WTC11 (cell line): ENCODE measurements around the gene BLOC1S3. TPM values are rescaled to one million over a fixed set of nuclear protein-coding genes. Genes with fewer than 3 reads are reported as not detected.

Source experiments
- ATAC-seq: fragments of 200-7000 bp; cut with Tn5 transposase; 2 replicates; pipeline ENCODE4 v1.10.0; 2021; ENCODE audit warnings: mild to moderate bottlenecking, moderate library complexity
- CTCF ChIA-PET: fragments of 300-600 bp; sonication (Branson Sonifier 250); formaldehyde crosslinking; loops from one replicate; lab custom pipeline; 2021; ENCODE audit warnings: antibody characterized with exemption; lab: Charles Lee
- POLR2A ChIA-PET: fragments of 350-600 bp; sonication (Branson Sonifier 250); formaldehyde crosslinking; loops from one replicate; lab custom pipeline; 2021; ENCODE audit warnings: antibody characterized with exemption; lab: Charles Lee
- DNase-seq: peaks from one replicate; pipeline ENCODE4 v3.0.0; 2021; ENCODE audit warnings: low spot score
- H3K27ac Mint-ChIP-seq: 2 replicates; pipeline ENCODE4 v1.8.0; 2021; ENCODE audit warnings: mixed read lengths
- H3K27me3 Mint-ChIP-seq: 2 replicates; pipeline ENCODE4 v1.8.0; 2021; ENCODE audit warnings: low read depth, mild to moderate bottlenecking, moderate library complexity, mixed read lengths
- H3K36me3 Mint-ChIP-seq: 2 replicates; pipeline ENCODE4 v1.8.0; 2021; ENCODE audit warnings: mixed read lengths
- H3K4me1 Mint-ChIP-seq: 2 replicates; pipeline ENCODE4 v1.8.0; 2022; ENCODE audit warnings: mixed read lengths
- H3K4me3 Mint-ChIP-seq: 2 replicates; pipeline ENCODE4 v1.8.0; 2021; ENCODE audit warnings: mild to moderate bottlenecking, moderate library complexity, mixed read lengths
- H3K9me3 Mint-ChIP-seq: 2 replicates; pipeline ENCODE4 v1.8.0; 2021; ENCODE audit warnings: mixed read lengths
- EMX1 ChIP-seq: fragments of 250-450 bp; sonication (Bioruptor Pico); IDR thresholded peaks from 2 replicates; pipeline ENCODE4 v1.8.0; 2021; ENCODE audit warnings: mild to moderate bottlenecking
- FOXJ3 ChIP-seq: sonication (generic); formaldehyde crosslinking; IDR thresholded peaks from 2 replicates; pipeline ENCODE4 v1.9.0; 2021; ENCODE audit warnings: missing genetic modification reagents, mild to moderate bottlenecking, borderline replicate concordance
- KAT7 ChIP-seq: sonication (generic); formaldehyde crosslinking; IDR thresholded peaks from 2 replicates; pipeline ENCODE4 v1.8.1; 2023; ENCODE audit warnings: missing genetic modification reagents, mild to moderate bottlenecking, borderline replicate concordance
- NR3C1 ChIP-seq: sonication (generic); formaldehyde crosslinking; conservative IDR thresholded peaks from 2 replicates; pipeline ENCODE4 v1.8.1; 2023; ENCODE audit warnings: low read depth, mild to moderate bottlenecking, missing genetic modification reagents
- SMAD3 ChIP-seq: sonication (generic); formaldehyde crosslinking; IDR thresholded peaks from 2 replicates; pipeline ENCODE4 v1.8.0; 2022; ENCODE audit warnings: missing genetic modification reagents, mild to moderate bottlenecking, borderline replicate concordance
- SOX15 ChIP-seq: fragments of 250-450 bp; sonication (Bioruptor Pico); IDR thresholded peaks from 2 replicates; pipeline ENCODE4 v1.9.0; 2021; ENCODE audit warnings: mild to moderate bottlenecking
- ZNF219 ChIP-seq: sonication (generic); formaldehyde crosslinking; IDR thresholded peaks from 2 replicates; pipeline ENCODE4 v1.8.0; 2023; ENCODE audit warnings: missing genetic modification reagents, mild to moderate bottlenecking, borderline replicate concordance
- ZNF317 ChIP-seq: sonication (generic); formaldehyde crosslinking; IDR thresholded peaks from 2 replicates; pipeline ENCODE4 v1.8.1; 2023; ENCODE audit warnings: low read depth, mild to moderate bottlenecking, moderate library complexity, missing genetic modification reagents, borderline replicate concordance
- ZNF416 ChIP-seq: fragments of 250-450 bp; sonication (Bioruptor Pico); IDR thresholded peaks from 2 replicates; pipeline ENCODE4 v1.9.0; 2021; ENCODE audit warnings: mild to moderate bottlenecking, inconsistent platforms
- ZNF423 ChIP-seq: fragments of 250-450 bp; sonication (Bioruptor Pico); IDR thresholded peaks from 2 replicates; pipeline ENCODE4 v2.1.2; 2022; ENCODE audit warnings: mild to moderate bottlenecking, moderate library complexity
- total RNA-seq: library from RNA; stranded (reverse); gene quantifications from 3 replicates; pipeline ENCODE4 v1.2.3, GENCODE V29; 2021
- TF ChIP-seq, protein P1 (sequence below): sonication (generic); formaldehyde crosslinking; IDR thresholded peaks from 2 replicates; pipeline ENCODE4 v1.8.1; 2023; ENCODE audit warnings: mild to moderate bottlenecking, missing genetic modification reagents
- TF ChIP-seq, protein P2 (sequence below): sonication (generic); formaldehyde crosslinking; IDR thresholded peaks from 2 replicates; pipeline ENCODE4 v1.8.1; 2023; ENCODE audit warnings: mild to moderate bottlenecking, missing genetic modification reagents, borderline replicate concordance
- TF ChIP-seq, protein P3 (sequence below): sonication (generic); formaldehyde crosslinking; IDR thresholded peaks from 2 replicates; pipeline ENCODE4 v1.8.0; 2022; ENCODE audit warnings: mild to moderate bottlenecking, missing genetic modification reagents
- TF ChIP-seq, protein P4 (sequence below): sonication (generic); formaldehyde crosslinking; IDR thresholded peaks from 2 replicates; pipeline ENCODE4 v1.8.0; 2023; ENCODE audit warnings: missing genetic modification reagents
- TF ChIP-seq, protein P5 (sequence below): sonication (generic); formaldehyde crosslinking; IDR thresholded peaks from 2 replicates; pipeline ENCODE4 v1.8.1; 2022; ENCODE audit warnings: missing genetic modification reagents, borderline replicate concordance
- TF ChIP-seq, protein P6 (sequence below): sonication (generic); formaldehyde crosslinking; IDR thresholded peaks from 2 replicates; pipeline ENCODE4 v1.8.1; 2022; ENCODE audit warnings: mild to moderate bottlenecking, moderate library complexity, missing genetic modification reagents
- TF ChIP-seq, protein P7 (sequence below): fragments of 250-450 bp; sonication (Bioruptor Pico); IDR thresholded peaks from 2 replicates; pipeline ENCODE4 v1.9.0; 2021; ENCODE audit warnings: mild to moderate bottlenecking
- TF ChIP-seq, protein P8 (sequence below): sonication (generic); formaldehyde crosslinking; IDR thresholded peaks from 2 replicates; pipeline ENCODE4 v1.8.1; 2022; ENCODE audit warnings: low read depth, mild to moderate bottlenecking, moderate library complexity, missing genetic modification reagents, borderline replicate concordance
- TF ChIP-seq, protein P9 (sequence below): fragments of 200-600 bp; IDR thresholded peaks from 2 replicates; pipeline ENCODE4 v1.8.0; 2022; ENCODE audit warnings: antibody characterized with exemption

Gene BLOC1S3
- total RNA-seq, 1 experiment from 2014 or later: 10.0 TPM

DNA sequence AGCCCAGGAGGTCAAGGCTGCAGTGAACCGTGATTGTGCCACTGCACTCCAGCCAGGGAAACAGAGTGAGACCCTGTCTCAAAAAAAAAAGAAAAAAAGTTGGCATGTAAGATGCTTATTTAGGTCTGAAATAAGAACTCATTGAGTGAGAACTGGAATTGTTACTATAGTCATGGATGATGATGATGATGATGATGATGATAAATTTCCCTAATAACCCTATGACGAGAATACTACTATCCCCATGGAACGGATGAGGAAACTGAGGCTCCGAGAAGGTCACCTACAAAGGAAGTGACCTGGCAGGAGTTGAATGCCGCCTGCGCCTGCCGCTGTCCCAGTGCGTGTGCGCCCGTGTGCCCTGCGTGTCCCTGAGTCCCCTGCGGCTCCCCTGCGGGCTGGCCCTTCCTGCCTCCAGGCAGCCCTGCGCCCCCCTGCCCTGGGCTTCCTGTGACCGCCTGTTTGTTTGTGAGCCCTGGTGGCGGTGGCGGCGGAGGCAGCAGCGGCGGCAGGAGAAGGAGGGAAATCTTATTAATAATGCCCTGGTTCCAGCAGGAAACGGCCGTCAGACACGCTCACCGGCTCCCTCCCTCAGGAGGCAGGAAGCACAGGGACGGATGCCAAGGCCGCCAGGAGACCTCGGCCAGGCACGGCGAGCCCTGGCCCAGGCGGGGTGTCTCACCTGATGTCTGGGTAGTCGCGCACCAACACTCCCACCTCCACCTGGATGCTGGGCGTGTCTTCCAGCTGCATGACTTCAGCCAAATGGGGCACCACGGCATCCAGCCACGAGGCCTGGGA lies 37.0 kb downstream of the BLOC1S3 start:
- Mint-ChIP-seq H3K27ac (no peak overlapping the region), H3K9me3 (no peaks in the 10 kb centered on the region), H3K4me1 (peaks cover 23% of the 10 kb centered on the region), H3K36me3 (no peaks in the 10 kb centered on the region), H3K4me3 (peak overlapping the region; percentile 75), H3K27me3 (peaks cover 62% of the 10 kb centered on the region)
- ChIA-PET POLR2A (no interaction called here), CTCF (no interaction called here)
- TF ChIP-seq ZNF423 (CRISPR knock-in tag): no peak
- TF ChIP-seq, protein P1, sequence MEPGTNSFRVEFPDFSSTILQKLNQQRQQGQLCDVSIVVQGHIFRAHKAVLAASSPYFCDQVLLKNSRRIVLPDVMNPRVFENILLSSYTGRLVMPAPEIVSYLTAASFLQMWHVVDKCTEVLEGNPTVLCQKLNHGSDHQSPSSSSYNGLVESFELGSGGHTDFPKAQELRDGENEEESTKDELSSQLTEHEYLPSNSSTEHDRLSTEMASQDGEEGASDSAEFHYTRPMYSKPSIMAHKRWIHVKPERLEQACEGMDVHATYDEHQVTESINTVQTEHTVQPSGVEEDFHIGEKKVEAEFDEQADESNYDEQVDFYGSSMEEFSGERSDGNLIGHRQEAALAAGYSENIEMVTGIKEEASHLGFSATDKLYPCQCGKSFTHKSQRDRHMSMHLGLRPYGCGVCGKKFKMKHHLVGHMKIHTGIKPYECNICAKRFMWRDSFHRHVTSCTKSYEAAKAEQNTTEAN (CRISPR knock-in tag): no peak
- TF ChIP-seq, protein P2, sequence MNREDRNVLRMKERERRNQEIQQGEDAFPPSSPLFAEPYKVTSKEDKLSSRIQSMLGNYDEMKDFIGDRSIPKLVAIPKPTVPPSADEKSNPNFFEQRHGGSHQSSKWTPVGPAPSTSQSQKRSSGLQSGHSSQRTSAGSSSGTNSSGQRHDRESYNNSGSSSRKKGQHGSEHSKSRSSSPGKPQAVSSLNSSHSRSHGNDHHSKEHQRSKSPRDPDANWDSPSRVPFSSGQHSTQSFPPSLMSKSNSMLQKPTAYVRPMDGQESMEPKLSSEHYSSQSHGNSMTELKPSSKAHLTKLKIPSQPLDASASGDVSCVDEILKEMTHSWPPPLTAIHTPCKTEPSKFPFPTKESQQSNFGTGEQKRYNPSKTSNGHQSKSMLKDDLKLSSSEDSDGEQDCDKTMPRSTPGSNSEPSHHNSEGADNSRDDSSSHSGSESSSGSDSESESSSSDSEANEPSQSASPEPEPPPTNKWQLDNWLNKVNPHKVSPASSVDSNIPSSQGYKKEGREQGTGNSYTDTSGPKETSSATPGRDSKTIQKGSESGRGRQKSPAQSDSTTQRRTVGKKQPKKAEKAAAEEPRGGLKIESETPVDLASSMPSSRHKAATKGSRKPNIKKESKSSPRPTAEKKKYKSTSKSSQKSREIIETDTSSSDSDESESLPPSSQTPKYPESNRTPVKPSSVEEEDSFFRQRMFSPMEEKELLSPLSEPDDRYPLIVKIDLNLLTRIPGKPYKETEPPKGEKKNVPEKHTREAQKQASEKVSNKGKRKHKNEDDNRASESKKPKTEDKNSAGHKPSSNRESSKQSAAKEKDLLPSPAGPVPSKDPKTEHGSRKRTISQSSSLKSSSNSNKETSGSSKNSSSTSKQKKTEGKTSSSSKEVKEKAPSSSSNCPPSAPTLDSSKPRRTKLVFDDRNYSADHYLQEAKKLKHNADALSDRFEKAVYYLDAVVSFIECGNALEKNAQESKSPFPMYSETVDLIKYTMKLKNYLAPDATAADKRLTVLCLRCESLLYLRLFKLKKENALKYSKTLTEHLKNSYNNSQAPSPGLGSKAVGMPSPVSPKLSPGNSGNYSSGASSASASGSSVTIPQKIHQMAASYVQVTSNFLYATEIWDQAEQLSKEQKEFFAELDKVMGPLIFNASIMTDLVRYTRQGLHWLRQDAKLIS: no peak
- peak; percentile 86; the same call in 1 of the 2 replicates for TF ChIP-seq KAT7
- TF ChIP-seq SOX15 (CRISPR knock-in tag): no peak
- TF ChIP-seq, protein P3, sequence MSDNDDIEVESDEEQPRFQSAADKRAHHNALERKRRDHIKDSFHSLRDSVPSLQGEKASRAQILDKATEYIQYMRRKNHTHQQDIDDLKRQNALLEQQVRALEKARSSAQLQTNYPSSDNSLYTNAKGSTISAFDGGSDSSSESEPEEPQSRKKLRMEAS (CRISPR knock-in tag): peak; percentile 41; the same call in 1 of the 2 replicates
- TF ChIP-seq, protein P4, sequence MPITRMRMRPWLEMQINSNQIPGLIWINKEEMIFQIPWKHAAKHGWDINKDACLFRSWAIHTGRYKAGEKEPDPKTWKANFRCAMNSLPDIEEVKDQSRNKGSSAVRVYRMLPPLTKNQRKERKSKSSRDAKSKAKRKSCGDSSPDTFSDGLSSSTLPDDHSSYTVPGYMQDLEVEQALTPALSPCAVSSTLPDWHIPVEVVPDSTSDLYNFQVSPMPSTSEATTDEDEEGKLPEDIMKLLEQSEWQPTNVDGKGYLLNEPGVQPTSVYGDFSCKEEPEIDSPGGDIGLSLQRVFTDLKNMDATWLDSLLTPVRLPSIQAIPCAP (CRISPR knock-in tag): no peak
- ATAC-seq (peak; percentile 56), DNase-seq (peak; percentile 54)

DNA sequence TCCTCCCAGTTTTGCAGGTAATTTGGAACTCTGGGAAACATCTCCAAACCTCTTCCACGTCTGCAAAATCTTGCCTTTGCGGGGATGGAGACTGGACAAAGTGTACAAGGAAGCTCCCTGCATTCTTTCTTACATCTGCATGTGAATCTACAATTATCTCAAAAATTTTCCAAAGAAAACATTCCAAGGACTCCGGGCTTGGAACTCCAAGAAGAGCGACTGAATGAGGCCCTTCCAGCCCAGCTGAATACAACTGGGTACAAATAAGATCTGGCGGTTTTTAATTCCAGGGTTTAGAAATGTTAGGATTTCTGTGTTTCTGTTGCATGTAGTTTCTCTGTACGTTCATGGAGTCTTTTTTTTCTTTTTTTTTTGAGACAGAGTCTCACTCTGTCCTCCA lies 38.1 kb downstream of the BLOC1S3 start:
- Mint-ChIP-seq H3K4me3 (peak overlapping the region; percentile 68), H3K27me3 (peaks cover 66% of the 10 kb centered on the region), H3K27ac (no peak overlapping the region), H3K36me3 (no peaks in the 10 kb centered on the region), H3K4me1 (peaks cover 19% of the 10 kb centered on the region), H3K9me3 (no peaks in the 10 kb centered on the region)
- DNase-seq: no peak
- POLR2A ChIA-PET: no interaction called here
- CTCF ChIA-PET: interaction anchor here (0.9 to 1.4 kb wide), 3 partner anchors 32 to 54 kb away, joined by 3 to 5 read pairs (median 4); partner anchors contain the start of gene BLOC1S3
- no peak for ATAC-seq
- TF ChIP-seq ZNF416 (no peak), NR3C1 (CRISPR knock-in tag) (no peak), FOXJ3 (CRISPR knock-in tag) (no peak), ZNF219 (CRISPR knock-in tag) (no peak), SMAD3 (no peak), EMX1 (CRISPR knock-in tag) (no peak), ZNF317 (CRISPR knock-in tag) (no peak)
- TF ChIP-seq, protein P5, sequence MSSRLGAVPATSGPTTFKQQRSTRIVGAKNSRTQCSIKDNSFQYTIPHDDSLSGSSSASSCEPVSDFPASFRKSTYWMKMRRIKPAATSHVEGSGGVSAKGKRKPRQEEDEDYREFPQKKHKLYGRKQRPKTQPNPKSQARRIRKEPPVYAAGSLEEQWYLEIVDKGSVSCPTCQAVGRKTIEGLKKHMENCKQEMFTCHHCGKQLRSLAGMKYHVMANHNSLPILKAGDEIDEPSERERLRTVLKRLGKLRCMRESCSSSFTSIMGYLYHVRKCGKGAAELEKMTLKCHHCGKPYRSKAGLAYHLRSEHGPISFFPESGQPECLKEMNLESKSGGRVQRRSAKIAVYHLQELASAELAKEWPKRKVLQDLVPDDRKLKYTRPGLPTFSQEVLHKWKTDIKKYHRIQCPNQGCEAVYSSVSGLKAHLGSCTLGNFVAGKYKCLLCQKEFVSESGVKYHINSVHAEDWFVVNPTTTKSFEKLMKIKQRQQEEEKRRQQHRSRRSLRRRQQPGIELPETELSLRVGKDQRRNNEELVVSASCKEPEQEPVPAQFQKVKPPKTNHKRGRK (CRISPR knock-in tag): no peak
- TF ChIP-seq, protein P6, sequence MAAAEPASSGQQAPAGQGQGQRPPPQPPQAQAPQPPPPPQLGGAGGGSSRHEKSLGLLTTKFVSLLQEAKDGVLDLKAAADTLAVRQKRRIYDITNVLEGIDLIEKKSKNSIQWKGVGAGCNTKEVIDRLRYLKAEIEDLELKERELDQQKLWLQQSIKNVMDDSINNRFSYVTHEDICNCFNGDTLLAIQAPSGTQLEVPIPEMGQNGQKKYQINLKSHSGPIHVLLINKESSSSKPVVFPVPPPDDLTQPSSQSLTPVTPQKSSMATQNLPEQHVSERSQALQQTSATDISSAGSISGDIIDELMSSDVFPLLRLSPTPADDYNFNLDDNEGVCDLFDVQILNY (CRISPR knock-in tag): no peak
- TF ChIP-seq, protein P7, sequence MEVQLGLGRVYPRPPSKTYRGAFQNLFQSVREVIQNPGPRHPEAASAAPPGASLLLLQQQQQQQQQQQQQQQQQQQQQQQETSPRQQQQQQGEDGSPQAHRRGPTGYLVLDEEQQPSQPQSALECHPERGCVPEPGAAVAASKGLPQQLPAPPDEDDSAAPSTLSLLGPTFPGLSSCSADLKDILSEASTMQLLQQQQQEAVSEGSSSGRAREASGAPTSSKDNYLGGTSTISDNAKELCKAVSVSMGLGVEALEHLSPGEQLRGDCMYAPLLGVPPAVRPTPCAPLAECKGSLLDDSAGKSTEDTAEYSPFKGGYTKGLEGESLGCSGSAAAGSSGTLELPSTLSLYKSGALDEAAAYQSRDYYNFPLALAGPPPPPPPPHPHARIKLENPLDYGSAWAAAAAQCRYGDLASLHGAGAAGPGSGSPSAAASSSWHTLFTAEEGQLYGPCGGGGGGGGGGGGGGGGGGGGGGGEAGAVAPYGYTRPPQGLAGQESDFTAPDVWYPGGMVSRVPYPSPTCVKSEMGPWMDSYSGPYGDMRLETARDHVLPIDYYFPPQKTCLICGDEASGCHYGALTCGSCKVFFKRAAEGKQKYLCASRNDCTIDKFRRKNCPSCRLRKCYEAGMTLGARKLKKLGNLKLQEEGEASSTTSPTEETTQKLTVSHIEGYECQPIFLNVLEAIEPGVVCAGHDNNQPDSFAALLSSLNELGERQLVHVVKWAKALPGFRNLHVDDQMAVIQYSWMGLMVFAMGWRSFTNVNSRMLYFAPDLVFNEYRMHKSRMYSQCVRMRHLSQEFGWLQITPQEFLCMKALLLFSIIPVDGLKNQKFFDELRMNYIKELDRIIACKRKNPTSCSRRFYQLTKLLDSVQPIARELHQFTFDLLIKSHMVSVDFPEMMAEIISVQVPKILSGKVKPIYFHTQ (CRISPR knock-in tag): no peak
- TF ChIP-seq, protein P8, sequence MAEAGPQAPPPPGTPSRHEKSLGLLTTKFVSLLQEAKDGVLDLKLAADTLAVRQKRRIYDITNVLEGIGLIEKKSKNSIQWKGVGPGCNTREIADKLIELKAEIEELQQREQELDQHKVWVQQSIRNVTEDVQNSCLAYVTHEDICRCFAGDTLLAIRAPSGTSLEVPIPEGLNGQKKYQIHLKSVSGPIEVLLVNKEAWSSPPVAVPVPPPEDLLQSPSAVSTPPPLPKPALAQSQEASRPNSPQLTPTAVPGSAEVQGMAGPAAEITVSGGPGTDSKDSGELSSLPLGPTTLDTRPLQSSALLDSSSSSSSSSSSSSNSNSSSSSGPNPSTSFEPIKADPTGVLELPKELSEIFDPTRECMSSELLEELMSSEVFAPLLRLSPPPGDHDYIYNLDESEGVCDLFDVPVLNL (CRISPR knock-in tag): no peak
- TF ChIP-seq, protein P9, sequence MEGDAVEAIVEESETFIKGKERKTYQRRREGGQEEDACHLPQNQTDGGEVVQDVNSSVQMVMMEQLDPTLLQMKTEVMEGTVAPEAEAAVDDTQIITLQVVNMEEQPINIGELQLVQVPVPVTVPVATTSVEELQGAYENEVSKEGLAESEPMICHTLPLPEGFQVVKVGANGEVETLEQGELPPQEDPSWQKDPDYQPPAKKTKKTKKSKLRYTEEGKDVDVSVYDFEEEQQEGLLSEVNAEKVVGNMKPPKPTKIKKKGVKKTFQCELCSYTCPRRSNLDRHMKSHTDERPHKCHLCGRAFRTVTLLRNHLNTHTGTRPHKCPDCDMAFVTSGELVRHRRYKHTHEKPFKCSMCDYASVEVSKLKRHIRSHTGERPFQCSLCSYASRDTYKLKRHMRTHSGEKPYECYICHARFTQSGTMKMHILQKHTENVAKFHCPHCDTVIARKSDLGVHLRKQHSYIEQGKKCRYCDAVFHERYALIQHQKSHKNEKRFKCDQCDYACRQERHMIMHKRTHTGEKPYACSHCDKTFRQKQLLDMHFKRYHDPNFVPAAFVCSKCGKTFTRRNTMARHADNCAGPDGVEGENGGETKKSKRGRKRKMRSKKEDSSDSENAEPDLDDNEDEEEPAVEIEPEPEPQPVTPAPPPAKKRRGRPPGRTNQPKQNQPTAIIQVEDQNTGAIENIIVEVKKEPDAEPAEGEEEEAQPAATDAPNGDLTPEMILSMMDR: no peak
